GM19455 (cell line): ENCODE results near the gene KLC3.
"Not testable (repeated sequence)": the region's sequence is repeated elsewhere in the genome, so short reads cannot be mapped to it uniquely, and the experiment has no call there.

Source experiments
- ATAC-seq: cut with Tn5 transposase; IDR thresholded peaks from one replicate; pipeline ENCODE4 v1.9.1; 2021; ENCODE audit not compliant: unreplicated experiment

The KLC3 gene

DNA sequence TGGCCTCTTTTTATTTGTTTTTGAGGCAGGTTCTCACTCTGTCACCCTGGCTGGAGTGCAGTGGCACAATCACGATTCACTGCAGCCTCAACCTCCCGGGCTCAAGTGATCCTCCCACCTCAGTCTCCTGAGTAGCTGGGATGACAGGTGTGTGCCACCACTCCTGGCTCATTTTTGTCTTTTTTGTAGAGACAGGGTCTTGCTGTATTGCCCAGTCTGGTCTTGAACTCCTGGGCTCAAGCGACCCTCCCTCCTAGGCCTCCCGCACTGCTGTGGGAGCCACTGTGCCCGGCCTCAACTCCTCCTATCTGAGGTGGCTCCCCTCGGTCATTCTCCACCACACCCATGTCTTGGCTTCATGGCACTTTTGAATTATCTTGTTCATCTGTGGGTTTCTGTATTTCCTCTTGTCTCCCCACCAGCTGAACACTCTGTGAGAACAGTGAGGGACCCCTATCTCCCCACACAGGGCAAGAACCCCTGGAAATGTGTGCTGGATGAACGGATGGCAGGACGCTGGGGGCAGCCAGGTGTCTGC is 25.8 kb upstream of the KLC3 start:
- ATAC-seq = no peak

DNA sequence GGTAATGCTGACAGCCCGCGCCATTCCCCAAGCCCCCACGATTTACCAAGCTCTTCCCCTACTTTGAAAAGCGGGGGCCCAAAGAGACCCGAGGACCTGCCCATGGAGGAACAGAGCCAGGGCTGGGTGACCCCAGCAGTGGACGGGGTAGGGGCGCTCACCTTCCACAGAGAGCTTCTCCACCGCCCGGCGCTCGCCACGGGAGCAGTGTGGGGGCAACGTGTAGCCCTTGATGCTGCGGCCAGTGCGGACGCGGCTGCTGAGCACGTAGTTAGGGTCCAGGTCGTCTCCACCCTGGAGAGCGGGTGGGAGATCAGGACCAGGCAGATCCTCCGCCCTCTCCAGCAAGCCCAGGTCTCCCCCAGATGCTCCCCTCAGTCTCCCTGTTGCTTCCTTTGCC is 25.2 kb upstream of the KLC3 start:
- no peak for ATAC-seq

DNA sequence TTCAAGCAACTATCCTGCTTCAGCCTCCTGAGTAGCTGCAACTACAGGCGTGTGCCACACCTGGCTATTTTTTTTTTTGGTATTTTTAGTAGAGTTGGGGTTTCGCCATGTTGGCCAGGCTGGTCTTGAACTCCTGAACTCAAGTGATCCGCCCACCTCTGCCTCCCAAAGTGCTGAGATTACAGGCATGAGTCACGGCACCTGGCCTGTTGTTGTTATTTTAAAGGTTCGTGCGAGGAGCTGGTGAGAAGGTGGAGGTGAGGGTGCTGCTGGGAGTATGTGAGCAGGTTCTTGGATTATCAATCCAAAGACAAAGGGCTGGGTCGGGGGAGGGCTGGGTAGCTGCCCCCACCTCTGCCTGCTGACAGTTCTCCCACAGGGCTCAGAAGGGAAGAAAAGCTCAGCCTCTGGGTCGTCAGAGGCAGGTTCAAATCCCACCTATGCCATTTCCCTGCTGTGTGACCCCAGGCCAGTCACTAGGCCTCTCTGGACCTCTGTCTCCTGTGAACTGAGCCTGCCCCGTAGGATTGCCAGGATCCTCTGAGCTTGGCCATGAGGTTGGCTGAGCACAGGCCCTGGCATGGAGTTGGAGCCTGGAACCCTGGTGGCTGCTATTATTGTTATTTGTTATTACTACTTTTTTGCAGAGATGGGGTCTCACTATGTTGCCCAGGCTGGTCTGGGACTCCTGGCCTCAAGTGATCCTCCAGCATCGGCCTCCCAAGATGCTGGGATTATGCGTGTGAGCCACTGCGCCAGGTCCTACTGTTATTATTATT is 19.4 kb upstream of the KLC3 start:
- ATAC-seq = no peak

DNA sequence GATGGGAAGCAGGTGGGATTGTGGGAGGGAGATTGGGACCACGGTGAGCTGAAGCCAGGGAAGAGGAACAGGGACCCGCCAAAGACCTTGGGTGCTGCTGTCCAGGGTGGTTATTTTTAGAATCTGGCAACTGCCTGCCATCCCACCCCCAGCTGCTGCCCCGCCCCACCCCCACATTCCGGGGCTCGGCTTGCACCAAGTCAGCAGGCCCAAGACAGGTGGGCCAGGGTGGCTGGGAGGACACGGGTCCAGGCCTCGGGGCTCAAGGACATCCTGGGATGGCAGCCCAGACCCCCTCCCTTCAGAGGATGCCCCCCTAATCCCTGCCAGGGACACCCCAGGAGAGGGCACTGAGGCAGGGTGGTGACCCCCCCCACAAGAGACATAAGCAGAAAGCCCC is 18.7 kb upstream of the KLC3 start:
- ATAC-seq = no peak

DNA sequence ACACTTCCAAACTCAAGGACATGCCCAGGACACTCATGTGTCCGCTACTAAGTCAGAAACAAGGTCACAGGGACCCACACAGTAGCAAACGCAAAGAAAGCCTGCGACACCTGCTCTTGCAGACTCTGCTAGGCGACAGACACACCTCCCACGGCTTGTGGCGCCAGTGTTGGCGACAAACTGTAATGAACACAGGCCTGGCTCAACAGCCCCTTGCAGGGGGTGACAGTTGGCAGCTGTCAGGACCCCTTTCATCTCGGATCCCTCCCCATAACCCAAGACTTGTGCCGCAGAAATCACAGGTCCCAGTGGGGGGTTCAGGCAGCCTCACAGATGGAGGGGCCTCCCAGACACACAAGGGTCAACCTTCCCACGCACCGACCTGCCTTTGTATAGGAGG is 18.2 kb upstream of the KLC3 start:
- ATAC-seq = no peak

DNA sequence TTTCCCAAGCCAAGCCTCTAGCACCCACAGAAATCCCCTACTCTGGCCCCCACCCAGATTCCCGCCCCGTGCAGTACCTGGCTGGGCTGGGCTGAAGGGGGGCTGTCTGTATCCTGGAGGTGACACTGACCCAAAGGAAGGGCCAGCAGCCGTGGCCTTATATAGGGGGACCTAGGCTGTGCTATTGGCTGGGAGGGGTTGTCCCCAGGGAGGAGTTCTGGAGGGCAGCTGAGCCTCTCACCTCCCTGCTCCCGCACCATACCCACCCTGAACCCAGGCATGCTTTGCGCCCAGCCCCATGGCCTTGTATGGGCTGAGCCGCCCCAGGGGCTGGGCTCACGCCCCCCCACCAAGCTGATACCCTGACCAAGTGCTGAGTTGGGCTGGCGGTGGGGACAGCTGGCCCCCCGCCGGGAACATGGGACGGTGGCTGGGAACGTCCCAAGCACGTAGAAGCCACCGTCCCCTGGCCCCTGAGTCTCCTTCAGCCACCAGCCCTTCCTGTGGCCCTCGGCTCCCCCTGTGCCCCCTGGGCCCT is 17.7 kb upstream of the KLC3 start, which contains the start of gene CKM:
Gene CKM (minus strand): TSS at position 132 of the 538 bp plus-strand sequence. CDS start 3,162 bp downstream, outside the sequence.
- ATAC-seq = no peak

DNA sequence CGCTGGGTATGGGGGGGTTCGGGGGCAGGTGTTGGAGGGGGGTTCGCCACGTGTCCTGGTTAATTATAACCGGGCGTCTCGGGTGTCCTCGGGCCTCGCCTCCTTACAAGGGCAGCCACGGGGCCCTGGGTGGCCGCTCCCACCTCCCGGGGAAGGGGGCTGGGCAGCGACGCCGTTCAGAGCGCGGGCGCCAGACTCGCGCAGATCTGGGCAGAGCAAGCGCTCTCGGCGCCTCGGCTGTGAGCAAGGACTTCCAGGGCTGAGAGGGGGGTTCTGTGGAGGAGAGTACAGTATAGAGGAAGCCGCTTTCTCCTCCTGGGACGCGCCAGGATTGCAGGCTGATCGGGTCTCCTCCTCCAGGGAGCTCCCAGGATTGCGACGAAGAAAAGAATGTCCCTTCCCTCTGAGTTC is 16.9 kb upstream of the KLC3 start:
- ATAC-seq = no peak

DNA sequence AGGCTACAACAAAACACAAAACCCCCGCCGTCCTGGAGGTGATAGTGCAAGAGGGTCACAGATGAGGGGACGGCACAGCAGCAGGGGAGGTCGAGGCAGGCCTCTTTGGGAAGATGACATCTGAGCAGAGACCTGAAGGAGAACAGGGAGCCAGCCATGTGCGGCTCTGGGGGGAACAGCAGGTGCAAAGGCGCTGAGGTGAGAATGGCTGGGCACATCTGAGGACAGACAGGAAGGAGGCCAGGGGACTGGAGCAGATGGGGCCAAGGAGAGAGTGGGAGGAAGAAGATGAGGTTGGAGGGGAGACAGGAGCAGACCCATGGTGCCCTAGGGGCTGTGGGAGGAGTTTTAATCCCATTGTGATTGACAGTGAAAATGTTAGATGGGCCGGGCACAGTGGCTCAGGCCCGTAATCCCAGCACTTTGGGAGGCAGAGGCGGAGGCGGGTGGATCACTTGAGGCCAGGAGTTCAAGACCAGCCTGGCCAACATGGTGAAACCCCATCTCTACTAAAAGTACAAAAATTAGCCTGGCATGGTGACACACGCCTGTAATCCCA is 16.1 kb upstream of the KLC3 start:
- no peak for ATAC-seq

DNA sequence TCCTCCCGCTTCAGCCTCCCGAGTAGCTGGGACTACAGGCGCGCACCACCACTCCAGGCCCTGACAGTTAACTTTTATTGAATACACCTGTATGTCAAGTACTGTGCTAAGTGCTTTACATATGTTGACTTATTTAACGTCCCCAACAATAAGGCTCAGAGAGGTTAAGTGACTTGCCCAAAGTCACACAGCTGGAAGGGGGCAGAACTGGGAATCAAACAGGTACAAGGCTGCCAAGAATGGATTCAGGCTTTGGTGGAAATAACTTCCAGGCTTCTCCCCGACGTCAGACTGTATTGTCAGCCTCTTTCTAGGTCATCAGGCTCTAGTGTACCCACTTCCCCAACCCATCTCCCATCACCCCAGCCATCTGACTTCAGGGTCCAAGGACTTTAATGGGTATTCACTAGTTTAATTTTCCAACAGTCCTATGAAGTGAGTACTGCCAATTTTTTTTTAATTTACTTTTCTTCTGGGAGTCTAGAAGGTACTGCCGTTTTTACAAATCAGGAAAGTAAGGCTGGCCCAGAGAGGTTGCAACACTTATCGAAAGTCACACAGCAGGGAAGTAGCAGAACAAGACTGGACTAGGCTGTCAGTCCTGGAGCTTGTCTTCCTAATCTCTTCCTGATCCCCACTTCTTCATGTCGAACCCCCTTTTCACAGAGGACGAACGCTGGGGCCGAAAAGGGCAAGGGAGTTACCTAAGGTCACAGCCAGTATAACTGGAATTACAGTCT is 13.0 kb upstream of the KLC3 start:
- no peak for ATAC-seq

DNA sequence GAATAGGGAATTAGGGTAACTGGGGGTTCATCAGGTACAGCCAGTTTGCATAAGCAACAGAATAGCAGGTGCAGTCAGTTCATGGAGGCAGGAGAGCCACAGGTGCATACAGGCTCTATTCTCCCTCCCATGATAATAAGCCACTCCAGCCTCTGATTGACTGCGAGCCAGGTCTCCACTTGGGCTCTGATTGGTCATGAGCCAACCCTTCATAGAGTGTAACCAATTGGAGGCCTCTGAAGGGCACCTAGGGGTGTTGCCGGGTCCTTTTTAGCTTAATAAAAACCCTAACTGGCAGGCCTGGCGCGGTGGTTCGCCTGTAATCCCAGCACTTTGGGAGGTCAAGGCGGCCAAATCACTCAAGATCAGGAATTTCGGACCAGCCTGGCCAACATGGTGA is 9.1 kb upstream of the KLC3 start:
- ATAC-seq = no peak

DNA sequence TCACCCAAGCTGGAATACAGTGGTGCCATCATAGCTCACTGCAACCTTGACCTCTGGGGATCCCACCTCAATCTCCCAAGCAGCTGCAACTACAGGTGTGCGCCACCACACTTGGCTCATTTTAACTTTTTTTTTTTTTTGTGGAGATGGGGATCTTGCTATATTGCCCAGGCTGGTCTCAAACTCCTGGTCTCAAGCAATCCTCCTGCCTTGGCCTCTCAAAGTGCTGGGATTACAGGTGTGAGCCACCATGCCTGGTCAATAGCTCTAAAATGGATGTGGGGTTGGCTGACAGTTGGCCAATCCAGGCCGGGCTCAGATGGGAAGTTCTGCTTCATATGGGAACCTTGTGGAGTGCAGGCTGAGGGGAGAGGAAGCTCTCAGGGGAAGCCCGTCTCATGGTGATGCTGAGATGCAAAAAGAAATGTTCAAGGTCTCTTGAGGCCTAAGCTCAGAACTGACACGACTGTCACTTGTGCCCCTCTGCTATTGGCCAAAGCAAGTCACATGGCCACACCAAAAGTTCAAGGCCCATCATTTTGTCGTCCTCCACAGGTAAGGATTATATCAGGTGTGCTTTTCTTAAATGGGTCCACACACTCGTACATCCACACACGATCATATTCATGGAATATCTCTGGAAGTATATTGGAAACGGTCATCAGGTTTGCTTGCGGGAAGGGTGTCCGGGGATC is 6.8 kb upstream of the KLC3 start:
- no peak for ATAC-seq

DNA sequence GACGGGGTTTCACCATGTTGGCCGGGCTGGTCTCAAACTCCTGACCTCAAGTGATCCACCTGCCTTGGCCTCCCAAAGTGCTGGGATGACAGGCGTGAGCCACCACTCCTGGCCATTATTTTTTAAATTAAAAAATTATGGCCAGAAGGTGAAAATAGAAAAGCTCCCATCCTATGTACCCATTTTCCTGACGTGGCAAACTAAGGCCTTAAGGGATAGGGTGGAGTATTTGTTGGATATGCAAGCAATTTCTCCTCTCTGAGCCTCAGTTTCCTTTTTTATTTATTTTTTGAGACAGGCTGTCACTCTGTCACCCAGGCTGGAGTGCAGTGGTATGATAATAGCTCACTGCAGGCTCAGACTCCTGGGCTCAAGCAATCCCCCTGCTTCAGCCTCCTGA is 5.7 kb upstream of the KLC3 start:
- ATAC-seq = not testable (repeated sequence)

DNA sequence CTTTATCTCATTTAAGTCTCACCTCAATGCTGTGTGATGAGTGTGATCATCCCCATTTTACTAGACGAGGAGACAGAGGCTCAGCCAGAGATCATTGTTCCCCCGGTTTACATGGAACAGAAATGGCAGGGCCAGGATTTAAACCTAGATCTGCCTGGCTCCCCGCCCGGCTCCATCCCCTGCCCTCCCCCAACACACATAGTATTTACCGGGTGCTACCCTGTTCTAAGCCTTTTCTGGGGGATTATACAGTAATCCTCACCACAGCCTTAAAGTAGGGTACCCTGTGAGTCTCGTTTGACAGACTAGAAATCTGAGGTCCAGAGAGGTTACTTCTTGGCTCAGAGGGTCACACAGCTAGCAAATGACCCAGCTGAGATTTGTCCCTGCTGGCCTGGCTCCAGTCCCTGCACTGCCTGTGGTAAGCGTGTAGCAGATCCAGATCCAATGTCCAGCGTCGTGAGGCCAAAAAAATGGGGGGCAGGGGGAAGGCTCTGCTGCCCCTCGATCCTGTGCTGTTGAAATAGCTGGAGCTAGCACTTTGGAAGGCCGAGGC is 3.8 kb upstream of the KLC3 start:
- no peak for ATAC-seq

DNA sequence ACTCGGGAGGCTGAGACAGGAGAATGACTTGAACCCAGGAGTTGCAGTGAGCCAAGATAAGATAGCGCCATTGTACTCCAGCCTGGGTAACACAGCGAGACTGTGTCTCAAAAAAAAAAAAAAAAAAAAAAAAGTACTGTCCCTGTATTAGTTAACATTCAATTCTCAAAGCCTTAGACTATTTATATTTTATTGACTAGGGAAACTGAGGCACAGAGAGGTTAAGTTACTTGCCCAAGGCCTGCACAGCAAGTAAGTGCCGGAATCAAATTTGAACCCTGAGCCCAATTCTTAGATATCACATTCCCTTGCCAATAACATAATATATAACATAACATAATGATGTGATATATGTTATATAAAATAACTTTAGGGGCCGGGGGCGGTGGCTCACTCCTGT is 921 bp upstream of the KLC3 start:
- no peak for ATAC-seq

DNA sequence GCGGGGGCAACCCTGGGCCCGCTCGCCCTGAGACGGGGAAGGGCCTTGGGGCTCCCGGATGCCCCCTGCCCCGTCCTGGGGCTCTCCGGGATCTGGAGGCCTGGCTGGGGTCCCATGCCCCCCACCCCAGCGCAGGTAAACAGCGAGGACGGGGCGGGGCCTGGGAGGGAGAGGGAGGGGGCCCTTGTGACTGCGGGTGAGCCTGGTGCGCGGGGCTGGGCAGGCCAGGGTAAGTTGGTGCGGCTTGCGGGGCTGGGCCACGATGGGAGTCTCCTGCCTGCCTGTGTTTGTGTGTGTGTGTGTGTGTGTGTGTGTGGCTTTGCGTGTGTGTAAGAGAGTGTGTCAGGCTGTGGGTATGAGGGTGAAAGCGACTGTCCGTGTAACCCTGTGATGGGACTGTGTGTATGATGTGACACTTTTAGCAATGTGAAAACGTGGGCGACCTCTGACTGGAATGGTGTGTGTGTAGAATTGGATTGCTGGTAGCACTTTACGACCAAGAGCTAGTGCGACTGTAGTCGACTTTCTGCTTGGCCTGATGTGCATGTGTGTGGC is 426 bp downstream of the KLC3 start:
- no peak for ATAC-seq

DNA sequence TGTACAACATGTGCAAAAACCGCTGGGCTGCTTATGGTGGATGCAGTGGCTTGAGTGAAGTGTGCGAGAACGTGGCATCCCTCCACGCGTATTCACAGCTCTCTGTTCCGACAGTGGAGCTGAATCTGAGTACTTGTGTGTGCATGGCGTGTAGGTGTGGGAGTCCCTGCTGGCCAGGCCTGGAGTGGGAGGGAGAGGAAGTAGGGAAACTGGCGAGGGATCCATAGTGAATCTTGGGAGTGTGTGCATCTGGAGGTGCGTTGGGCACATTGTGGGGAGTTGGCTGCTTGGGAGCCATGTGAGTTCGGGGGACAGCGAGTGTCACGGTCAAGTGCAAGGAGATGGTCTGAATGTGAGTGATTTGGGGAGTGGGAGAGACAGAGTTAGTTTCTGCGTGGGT is 2.4 kb downstream of the KLC3 start:
- no peak for ATAC-seq

DNA sequence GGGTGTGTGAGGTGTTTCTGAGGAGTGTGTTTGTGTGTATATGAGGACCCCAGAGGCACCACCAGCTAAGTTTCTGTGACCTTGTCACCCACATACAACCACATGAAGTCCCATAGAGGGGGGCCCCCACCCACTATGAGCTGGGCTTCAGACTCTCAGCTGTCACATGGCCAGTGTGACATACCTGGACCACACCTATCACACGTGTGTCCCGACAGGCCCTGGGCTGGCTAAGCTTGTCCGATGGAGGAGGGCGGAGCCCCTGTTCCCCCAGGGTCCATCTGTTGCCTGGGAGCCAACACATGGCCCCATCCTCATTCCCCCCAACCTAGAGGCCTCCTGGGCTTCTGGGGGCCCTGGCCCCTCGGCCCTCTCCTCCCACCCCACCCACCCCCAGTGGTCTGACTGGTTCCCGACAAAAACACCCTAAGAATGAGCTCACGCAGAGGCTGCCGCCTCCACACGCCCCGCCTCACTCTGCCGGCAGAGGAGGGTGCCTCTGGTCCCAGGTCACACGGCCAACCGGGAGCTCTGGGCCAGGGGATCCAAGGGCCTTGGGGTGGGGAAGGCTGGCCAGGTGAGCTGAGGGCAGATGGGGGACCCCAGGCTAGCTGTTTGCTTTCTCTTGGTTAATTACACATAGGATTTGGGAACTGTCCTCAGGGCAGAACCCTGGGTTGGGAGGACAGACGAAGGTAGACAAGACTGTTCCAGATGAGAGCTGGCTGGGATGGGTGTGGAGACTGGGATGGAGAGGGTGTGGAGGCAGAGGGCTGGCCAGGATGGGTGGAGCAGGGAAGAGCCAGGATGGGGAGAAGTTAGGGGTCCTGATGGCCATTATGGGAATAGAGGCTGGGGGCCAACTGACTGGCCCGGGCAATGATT is 4.3 kb downstream of the KLC3 start:
- no peak for ATAC-seq

DNA sequence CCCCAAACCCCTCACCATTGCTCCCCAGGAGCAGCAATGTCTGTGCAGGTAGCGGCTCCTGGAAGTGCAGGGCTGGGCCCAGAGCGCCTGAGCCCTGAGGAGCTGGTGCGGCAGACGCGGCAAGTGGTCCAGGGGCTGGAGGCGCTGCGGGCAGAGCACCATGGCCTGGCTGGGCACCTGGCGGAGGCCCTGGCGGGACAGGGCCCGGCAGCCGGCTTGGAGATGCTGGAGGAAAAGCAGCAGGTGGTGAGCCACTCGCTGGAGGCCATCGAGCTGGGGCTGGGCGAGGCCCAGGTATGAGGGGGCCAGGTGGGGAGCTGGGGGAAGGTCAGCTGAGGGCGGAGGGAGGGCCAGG is 4.9 kb downstream of the KLC3 start:
- ATAC-seq = no peak

DNA sequence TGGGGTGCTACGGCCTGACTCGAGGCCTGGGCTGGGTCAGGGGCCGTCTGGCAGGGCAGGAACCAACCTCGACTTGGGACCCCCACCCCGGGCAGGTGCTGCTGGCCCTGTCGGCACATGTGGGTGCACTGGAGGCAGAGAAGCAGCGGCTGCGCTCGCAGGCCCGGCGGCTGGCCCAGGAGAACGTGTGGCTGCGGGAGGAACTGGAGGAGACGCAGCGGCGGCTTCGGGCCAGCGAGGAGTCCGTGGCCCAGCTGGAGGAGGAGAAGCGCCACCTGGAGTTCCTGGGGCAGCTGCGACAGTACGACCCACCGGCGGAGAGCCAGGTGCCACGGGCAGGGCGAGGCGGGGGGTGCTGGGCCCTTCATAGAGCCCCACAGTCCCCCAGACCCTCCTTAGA is 5.9 kb downstream of the KLC3 start:
- no peak for ATAC-seq
